HG02885 (cell line): Measurements from ENCODE around the gene CCNL2.
"Not testable (repeated sequence)": the region's sequence is repeated elsewhere in the genome, so short reads cannot be mapped to it uniquely, and the experiment has no call there.

Experiments used
- ATAC-seq: cut with Tn5 transposase; IDR thresholded peaks from one replicate; pipeline ENCODE4 v1.9.1; 2021; ENCODE audit warnings: mild to moderate bottlenecking; ENCODE audit not compliant: unreplicated experiment, poor library complexity

CCNL2 gene

GRCh38 chr1:1402072-1402900 is 3.2 kb upstream of the CCNL2 start:
- ATAC-seq, result no peak

- no peak for ATAC-seq
Measured at GRCh38 chr1:1401457-1402010, 2.4 kb upstream of the CCNL2 start.

GRCh38 chr1:1400576-1401456 is 1.7 kb upstream of the CCNL2 start:
- no peak for ATAC-seq

- no peak for ATAC-seq
Measured at GRCh38 chr1:1399872-1400575, 889 bp upstream of the CCNL2 start.

- ATAC-seq, result peak; percentile 20
Measured at GRCh38 chr1:1398677-1399186, 403 bp downstream of the CCNL2 start.

GRCh38 chr1:1397839-1398523 is 1.2 kb downstream of the CCNL2 start:
- ATAC-seq, result no peak

- ATAC-seq, result no peak
Measured at GRCh38 chr1:1395166-1395565, 4.0 kb downstream of the CCNL2 start.

GRCh38 chr1:1394116-1394515 is 5.0 kb downstream of the CCNL2 start:
- ATAC-seq, result no peak

- no peak for ATAC-seq
Measured at GRCh38 chr1:1393428-1393827, 5.7 kb downstream of the CCNL2 start.

- ATAC-seq, result no peak
Measured at GRCh38 chr1:1393014-1393413, 6.1 kb downstream of the CCNL2 start.

- ATAC-seq, result no peak
Measured at GRCh38 chr1:1391225-1391624, 7.9 kb downstream of the CCNL2 start.

- ATAC-seq, result no peak
Measured at GRCh38 chr1:1390675-1391074, 8.5 kb downstream of the CCNL2 start.

- ATAC-seq, result no peak
Measured at GRCh38 chr1:1388078-1388472, 11.1 kb downstream of the CCNL2 start.

GRCh38 chr1:1387098-1388077 is 11.7 kb downstream of the CCNL2 start:
- ATAC-seq, result no peak

- ATAC-seq, result no peak
Measured at GRCh38 chr1:1385931-1386330, 13.2 kb downstream of the CCNL2 start.

GRCh38 chr1:1385339-1385738 is 13.8 kb downstream of the CCNL2 start:
- not testable (repeated sequence) for ATAC-seq

GRCh38 chr1:1381294-1381693 is 17.8 kb downstream of the CCNL2 start:
- no peak for ATAC-seq

- ATAC-seq, result no peak
Measured at GRCh38 chr1:1380860-1381259, 18.3 kb downstream of the CCNL2 start.
